Measurements from ENCODE around the gene KANSL1. TPM values are rescaled to one million over a fixed set of nuclear protein-coding genes. Genes with fewer than 3 reads are reported as not detected.

Gene KANSL1
- total and polyA plus RNA-seq, 10 of the 15 experiments (the other 5 are each of a cell fraction or from before 2014, with no cell fraction given), result 4.7 to 60.6 (median 28.0) TPM

DNA sequence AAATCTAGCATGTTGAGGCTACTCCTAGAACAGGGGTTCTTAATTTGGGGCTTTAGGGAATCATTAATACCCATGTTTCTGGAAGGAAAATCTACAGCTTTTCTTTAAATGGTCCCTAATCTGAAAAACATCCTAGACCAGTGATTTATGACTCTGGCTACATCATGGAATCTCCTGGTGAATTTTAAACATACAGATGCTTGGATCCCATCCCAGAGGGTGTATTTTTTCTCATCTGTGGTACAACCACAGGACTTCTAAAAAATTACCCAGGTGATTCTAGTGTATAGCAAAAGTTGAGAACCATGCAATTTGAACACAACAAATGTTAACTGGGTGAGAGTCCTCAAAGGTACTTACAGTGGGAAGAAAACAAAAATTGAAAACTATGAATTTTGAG is 41.5 kb downstream of the KANSL1 start:
- Histone ChIP-seq H3K4me3 (no peak overlapping the region; the same call in 1 of the 2 replicates), H3K27me3 (replicated peaks in 1 of 2; ENCODE audit: control insufficient read depth in 2 of 2, insufficient read depth in 2 of 2, low read length in 1 of 2) (no peaks in the 10 kb centered on the region), H3K9ac (ENCODE audit: control insufficient read depth, insufficient read depth, low read length) (0 out of 2 replicates have a peak overlapping the region, but pooled peaks have one; percentile 7), H3K4me2 (ENCODE audit: control insufficient read depth, insufficient read depth) (peak overlapping the region; percentile 56), H4K20me1 (ENCODE audit: control insufficient read depth, insufficient read depth) (peaks cover 14% of the 10 kb centered on the region; the same call in 1 of the 2 replicates), H3K9me3 (replicated peaks; ENCODE audit: control insufficient read depth, insufficient read depth, low read length) (no peaks in the 10 kb centered on the region), H3K4me1 (ENCODE audit: control insufficient read depth, insufficient read depth, low read length) (peaks cover 84% of the 10 kb centered on the region), H3K36me3 (ENCODE audit: control insufficient read depth in 2 of 2, insufficient read depth in 2 of 2, low read length in 1 of 2) (no peaks in the 10 kb centered on the region; a peak in 1 of 4 replicates), H3K27ac (ENCODE audit: control insufficient read depth, insufficient read depth) (peak overlapping the region; percentile 47), H3K79me2 (ENCODE audit: control insufficient read depth, insufficient read depth, low read length) (peaks cover 96% of the 10 kb centered on the region), H2AFZ (ENCODE audit: control insufficient read depth, low read depth, low read length) (no peak overlapping the region)
- BruUV-seq (replicated peaks), result no TSS peak
- ChIA-PET SMC1A (ENCODE audit: uncharacterized antibody, unreplicated experiment) (interaction anchor here (0.7 to 18.2 kb wide), 11 partner anchors 8 to 116 kb away, joined by 3 to 478 read pairs (median 12); no protein-coding TSS in a partner anchor), CTCF (interaction anchor here (0.9 to 2.2 kb wide), 9 partner anchors 9 to 107 kb away, joined by 3 to 14 read pairs (median 5); no protein-coding TSS in a partner anchor), POLR2A (interaction anchor here (0.6 to 8.1 kb wide), 11 partner anchors 8 to 577 kb away, joined by 3 to 124 read pairs (median 4); no protein-coding TSS in a partner anchor), RAD21 (ENCODE audit: unreplicated experiment) (interaction anchor here (1.3 to 11.0 kb wide), 5 partner anchors 7 to 107 kb away, joined by 3 to 130 read pairs (median 7); no protein-coding TSS in a partner anchor)
- TF ChIP-seq HDGF (IDR thresholded peaks at IDR 0.05) (no peak), STAT1 (conservative IDR thresholded peaks at IDR 0.05) (no peak)
- TF ChIP-seq, protein P1, sequence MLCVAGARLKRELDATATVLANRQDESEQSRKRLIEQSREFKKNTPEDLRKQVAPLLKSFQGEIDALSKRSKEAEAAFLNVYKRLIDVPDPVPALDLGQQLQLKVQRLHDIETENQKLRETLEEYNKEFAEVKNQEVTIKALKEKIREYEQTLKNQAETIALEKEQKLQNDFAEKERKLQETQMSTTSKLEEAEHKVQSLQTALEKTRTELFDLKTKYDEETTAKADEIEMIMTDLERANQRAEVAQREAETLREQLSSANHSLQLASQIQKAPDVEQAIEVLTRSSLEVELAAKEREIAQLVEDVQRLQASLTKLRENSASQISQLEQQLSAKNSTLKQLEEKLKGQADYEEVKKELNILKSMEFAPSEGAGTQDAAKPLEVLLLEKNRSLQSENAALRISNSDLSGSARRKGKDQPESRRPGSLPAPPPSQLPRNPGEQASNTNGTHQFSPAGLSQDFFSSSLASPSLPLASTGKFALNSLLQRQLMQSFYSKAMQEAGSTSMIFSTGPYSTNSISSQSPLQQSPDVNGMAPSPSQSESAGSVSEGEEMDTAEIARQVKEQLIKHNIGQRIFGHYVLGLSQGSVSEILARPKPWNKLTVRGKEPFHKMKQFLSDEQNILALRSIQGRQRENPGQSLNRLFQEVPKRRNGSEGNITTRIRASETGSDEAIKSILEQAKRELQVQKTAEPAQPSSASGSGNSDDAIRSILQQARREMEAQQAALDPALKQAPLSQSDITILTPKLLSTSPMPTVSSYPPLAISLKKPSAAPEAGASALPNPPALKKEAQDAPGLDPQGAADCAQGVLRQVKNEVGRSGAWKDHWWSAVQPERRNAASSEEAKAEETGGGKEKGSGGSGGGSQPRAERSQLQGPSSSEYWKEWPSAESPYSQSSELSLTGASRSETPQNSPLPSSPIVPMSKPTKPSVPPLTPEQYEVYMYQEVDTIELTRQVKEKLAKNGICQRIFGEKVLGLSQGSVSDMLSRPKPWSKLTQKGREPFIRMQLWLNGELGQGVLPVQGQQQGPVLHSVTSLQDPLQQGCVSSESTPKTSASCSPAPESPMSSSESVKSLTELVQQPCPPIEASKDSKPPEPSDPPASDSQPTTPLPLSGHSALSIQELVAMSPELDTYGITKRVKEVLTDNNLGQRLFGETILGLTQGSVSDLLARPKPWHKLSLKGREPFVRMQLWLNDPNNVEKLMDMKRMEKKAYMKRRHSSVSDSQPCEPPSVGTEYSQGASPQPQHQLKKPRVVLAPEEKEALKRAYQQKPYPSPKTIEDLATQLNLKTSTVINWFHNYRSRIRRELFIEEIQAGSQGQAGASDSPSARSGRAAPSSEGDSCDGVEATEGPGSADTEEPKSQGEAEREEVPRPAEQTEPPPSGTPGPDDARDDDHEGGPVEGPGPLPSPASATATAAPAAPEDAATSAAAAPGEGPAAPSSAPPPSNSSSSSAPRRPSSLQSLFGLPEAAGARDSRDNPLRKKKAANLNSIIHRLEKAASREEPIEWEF (IDR thresholded peaks at IDR 0.05; ENCODE audit: insufficient replicate concordance, low read depth, low read length), result peak; percentile 60
- FAIRE-seq (no peak), DNase-seq (ENCODE audit: low read depth, low spot score) (no peak), ATAC-seq (no peak)
- in situ Hi-C loops (cut with MboI), result no loop called here
- intact Hi-C loops (cut with micrococcal nuclease; ENCODE audit: unreplicated experiment), result no loop called here
